Right ventricle myocardium superior (tissue), 1 donor: ENCODE results near the gene LYST. TPM values are rescaled to one million over a fixed set of nuclear protein-coding genes. Genes with fewer than 3 reads are reported as not detected.
"Not testable (repeated sequence)": the region's sequence is repeated elsewhere in the genome, so short reads cannot be mapped to it uniquely, and the experiment has no call there.

Experiments used
- ATAC-seq: fragments of 200-7000 bp; cut with Tn5 transposase; one replicate; pipeline ENCODE4 v1.9.1; 2020; ENCODE audit warnings: mild to moderate bottlenecking; ENCODE audit not compliant: poor library complexity
- DNase-seq: peaks from one replicate; pipeline ENCODE4 v3.0.0-alpha.2; 2020
- intact Hi-C: fragments of 100-400 bp; cut with DNase I; formaldehyde crosslinking; loops from one replicate; pipeline ENCODE4 v1.11.2; 2022
- total RNA-seq: library from RNA; stranded (reverse); fragmentation: NEBNext Ultra II Directional; extraction: Animal tissue kit (Norgen Biotek cat#: 25700); gene quantifications from one replicate; pipeline ENCODE4 v1.2.1, GENCODE V29; 2021
- donor health status: DM: no; HTN: yes; CAD: no; lungs with severe emphysema.

The LYST gene
- total RNA-seq, 1 donor from 2014 or later: 9.7 TPM

- ATAC-seq (no peak), DNase-seq (no peak)
- intact Hi-C loops: no loop called here
Observed at GRCh38 chr1:235790123-235790522, 76.6 kb downstream of the LYST start.

- intact Hi-C loops, DNase-seq, ATAC-seq: not testable (repeated sequence)
Observed at GRCh38 chr1:235786227-235786898, 80.3 kb downstream of the LYST start.

- intact Hi-C loops: loop anchor here (5.0 kb wide), 1 partner anchor 273 kb away; no protein-coding TSS in a partner anchor
- no peak for ATAC-seq
- no peak for DNase-seq
Observed at GRCh38 chr1:235784950-235785349, 81.8 kb downstream of the LYST start.

- no peak for DNase-seq
- no peak for ATAC-seq
- intact Hi-C loops: loop anchor here (5.0 kb wide), 1 partner anchor 271 kb away; no protein-coding TSS in a partner anchor
Observed at GRCh38 chr1:235783148-235783776, 83.4 kb downstream of the LYST start.

DNA sequence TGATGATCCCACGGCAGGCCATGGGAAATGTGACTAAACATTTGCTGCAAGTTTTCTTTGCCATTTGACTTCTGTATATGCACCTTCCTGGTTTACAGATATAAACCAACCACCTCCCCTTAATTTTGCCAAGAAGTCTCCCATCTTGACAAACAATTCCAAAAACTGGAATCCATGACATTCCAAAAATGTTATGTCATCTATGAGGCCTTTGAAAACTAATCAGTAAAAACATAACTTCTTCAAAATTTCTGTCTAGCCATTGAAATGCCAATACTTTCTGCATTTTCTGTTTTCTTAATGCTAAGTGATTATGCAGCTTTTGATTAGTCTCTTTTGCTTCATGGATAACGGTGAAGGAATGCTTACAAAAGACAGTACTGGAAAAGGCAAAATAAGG lies 84.1 kb downstream of the LYST start:
- ATAC-seq (no peak), DNase-seq (no peak)
- intact Hi-C loops: loop anchor here (5.0 kb wide), 1 partner anchor 270 kb away; no protein-coding TSS in a partner anchor

DNA sequence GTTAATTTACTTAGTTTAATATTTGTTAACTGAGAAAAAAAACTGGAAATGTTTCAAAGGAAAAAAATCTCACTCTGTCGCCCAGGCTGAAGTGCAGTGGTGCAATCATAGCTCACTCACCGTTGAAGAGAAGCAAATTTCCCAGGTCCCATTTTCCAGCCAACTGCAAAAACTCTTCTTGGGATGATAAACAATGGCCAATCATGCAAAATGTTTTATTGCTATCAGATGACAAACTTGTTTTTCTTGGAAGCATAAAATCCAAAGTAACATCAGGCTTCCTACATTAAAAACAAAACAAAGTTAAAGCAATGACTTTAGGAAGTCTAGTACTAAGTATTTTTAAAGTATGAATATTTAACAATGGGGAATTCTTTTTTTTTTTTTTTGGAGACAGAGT lies 84.9 kb downstream of the LYST start:
- no peak for ATAC-seq

DNA sequence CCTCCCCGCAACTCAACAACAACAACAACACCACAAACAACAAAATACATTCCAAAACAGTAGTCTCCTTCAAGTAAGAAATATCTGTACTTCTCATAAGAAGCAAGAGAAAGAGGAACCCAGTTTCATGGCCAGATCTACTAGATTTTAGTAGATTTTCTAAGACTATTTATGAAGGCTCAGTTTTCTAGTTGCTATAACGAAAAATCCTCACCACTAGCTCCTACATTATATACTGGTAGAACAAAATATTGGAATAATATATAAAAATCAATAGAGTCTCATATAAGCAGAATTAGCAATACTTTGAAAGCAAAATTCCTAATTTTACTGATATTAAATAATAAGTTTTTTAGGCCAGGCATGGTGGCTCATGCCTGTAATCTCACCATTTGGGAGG lies 86.9 kb downstream of the LYST start:
- ATAC-seq (no peak), DNase-seq (no peak)
- intact Hi-C loops: loop anchor here (5.0 kb wide), 1 partner anchor 267 kb away; no protein-coding TSS in a partner anchor

More for the DNA sequence above, 84.9 kb downstream of the LYST start:
- intact Hi-C loops: loop anchor here (5.0 kb wide), 1 partner anchor 270 kb away; no protein-coding TSS in a partner anchor
- no peak for DNase-seq

- ATAC-seq (no peak), DNase-seq (no peak)
- intact Hi-C loops: no loop called here
Observed at GRCh38 chr1:235776396-235776795, 90.3 kb downstream of the LYST start.

GRCh38 chr1:235775246-235775860 lies 91.4 kb downstream of the LYST start:
- intact Hi-C loops: no loop called here
- no peak for DNase-seq
- ATAC-seq: no peak

DNA sequence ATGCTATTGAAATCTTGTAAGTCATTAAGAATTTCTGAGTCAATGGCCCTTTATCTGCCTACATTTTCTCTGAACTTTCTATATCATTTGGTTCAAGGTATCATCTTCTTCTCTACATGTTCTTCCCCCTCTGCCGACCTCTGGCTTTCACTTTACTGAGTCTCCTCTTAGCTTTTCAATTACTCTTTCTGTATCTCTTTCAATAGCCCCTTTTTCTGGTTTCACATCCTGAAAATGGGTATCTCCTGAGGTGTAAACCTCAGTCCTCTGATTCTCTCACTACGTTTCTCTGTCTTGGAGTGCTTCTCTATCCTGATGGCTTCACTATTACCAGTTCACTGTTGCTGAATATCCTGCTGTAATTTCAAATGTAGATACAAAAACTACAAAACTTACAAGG lies 98.9 kb downstream of the LYST start:
- DNase-seq (no peak), ATAC-seq (no peak)
- intact Hi-C loops: no loop called here

DNA sequence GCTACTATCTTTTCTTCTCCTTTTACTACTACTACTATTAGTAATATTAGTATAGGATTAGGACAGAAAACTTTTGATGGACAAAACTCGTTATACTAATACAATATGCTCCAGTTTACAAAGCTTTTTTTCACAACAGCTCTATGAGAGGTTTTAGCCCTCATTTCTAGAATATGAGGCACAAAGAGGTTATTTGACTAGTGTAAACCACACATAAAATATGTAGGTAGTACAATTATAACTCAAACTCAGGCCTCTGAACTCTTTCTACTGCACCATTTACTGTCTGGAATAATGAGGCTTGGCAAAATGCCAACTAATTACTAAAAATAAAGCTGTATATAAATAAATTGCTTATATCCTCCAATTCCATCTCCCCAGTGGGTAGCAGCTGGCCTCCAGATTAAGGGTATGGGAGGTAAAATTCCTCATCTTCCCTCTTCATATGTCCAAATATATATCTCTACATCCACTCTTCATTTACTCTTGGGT lies 99.9 kb downstream of the LYST start:
- ATAC-seq: no peak
- intact Hi-C loops: no loop called here

DNA sequence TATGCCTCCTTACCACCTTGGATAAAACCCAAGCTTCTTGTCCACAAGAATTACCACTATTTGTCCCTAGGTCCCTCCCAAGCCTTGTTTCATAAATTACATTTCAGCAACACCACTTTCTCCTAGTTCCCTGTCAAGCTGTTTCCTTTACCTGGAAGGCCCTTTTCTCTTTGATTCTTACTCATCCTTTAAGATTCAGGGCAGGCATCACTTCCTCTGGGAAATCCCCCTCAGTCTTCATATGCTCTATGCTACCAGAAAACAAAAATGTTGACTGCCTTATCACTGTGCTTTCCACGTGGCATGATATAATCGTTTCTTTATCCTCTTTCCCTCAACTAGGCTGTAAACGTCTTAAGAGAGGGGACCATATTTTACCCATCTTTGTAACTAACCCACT lies 102.7 kb downstream of the LYST start:
- intact Hi-C loops: no loop called here
- DNase-seq: no peak
- ATAC-seq: no peak

More for the DNA sequence above, 99.9 kb downstream of the LYST start:
- no peak for DNase-seq

DNA sequence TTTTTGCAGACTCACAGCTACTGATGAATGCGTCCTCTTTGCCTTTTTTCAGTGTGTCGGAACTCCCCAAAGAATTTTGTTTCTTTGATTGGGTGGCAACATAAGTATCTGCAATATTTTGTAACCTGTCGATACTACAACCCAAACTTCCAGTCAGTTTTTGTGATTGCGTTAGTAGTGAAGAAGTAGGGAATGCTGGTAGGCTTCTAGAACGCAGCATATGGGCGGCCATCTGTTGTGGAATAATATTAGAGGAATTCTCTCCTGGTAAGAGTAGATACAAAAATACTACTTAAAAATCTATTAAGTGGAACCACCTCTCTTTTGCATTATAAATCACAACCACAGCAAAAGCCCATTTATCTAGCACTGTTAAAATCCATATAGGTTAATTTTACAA lies 107.4 kb downstream of the LYST start:
- intact Hi-C loops: no loop called here
- ATAC-seq (no peak), DNase-seq (no peak)

DNA sequence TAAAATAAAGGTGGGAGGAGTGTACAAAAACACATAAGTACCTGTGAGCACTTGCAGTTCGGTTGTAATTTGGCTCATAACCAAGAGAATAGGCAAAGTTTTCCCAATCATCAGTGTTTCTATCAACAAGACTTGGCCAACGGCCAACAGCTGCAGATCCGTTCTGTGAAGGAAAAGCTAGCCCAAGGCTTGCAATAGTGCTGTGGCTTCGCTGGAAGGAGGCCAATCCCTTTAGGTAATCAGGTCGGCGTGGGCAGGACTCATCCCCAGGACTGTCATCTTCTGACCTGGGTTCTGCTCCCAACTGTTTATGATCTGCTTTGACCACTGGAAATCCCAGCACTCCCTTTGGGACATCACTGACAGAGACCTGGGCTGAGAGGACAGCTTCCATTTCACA lies 107.8 kb downstream of the LYST start:
- intact Hi-C loops: no loop called here
- DNase-seq: no peak
- no peak for ATAC-seq

DNA sequence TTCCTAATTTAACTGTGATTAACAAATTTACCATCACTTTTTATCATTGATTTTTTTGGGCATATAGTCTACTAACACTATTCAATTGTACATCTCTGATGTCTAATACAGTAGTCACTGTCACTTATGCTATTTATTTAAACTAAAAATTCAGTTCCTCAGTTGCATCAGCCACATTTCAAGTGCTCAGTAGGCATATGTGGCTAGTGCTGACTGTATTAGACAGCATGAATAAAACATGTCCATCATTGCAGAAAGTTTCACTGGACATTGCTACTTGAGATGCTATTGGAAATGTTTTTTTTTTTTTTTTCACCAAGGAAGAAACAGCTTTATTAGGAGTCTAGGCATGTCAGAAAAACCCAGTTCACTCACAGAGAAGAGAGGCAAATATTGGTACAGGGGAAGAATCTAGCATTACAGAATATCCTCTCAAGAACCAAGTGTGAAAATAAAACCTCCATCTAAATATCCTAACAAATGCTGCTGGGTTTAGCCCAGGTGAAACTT lies 109.1 kb downstream of the LYST start:
- intact Hi-C loops: no loop called here
- DNase-seq: no peak
- ATAC-seq: no peak

DNA sequence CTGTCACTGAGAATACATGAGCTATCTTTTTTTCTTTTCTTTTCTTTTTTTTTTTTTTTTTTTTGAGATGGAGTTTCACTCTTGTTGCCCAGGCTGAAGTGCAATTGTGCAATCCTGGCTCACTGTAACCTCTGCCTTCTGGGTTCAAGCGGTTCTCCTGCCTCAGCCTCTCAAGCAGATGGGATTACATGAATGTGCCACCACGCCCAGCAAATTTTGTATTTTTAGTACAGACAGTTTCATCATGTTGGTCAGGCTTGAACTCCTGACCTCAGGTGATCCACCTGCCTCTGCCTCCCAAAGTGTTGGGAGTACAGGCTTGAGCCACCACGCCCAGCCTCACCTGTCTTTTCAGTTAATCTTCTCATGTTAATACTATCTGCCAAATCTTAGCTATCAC lies 112.5 kb downstream of the LYST start:
- intact Hi-C loops, DNase-seq, ATAC-seq: not testable (repeated sequence)

GRCh38 chr1:235749755-235750300 lies 116.9 kb downstream of the LYST start:
- DNase-seq (no peak), ATAC-seq (no peak)
- intact Hi-C loops: no loop called here

- DNase-seq: no peak
- intact Hi-C loops: no loop called here
- no peak for ATAC-seq
Observed at GRCh38 chr1:235748747-235749146, 118.0 kb downstream of the LYST start.

GRCh38 chr1:235746245-235746644 lies 120.5 kb downstream of the LYST start:
- DNase-seq (no peak), ATAC-seq (no peak)
- intact Hi-C loops: no loop called here
